Middle frontal gyrus (tissue), 1 donor: ENCODE results near the gene ZNF26.

Experiments
- DNase-seq: peaks from one replicate; pipeline ENCODE4 v3.0.0-alpha.2; 2015; ENCODE audit warnings: low spot score; ENCODE audit errors: extremely low spot score

The ZNF26 gene

GRCh38 chr12:133061954-133062353, 75.8 kb downstream of the ZNF26 start:
- DNase-seq, result no peak

DNA sequence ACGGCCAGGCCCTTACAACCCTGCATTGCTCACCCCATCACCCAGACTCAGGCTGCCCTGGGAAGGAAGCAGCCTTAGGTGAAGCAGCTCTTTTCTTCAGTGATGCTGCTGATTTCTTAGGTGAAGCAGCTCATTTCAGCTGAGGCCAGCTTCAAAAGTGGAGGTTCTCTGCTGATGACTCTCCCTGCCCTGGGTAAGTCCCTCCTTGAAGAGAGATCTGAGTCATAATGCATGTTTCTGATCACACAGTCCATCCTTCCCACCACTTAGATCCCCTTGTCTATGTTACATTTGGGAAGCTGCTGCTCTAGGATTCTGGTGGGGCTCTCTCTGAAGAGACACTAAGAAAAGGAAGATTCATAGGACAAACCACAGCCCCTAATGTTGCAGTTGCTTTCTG, 77.4 kb downstream of the ZNF26 start:
- DNase-seq, result no peak

DNA sequence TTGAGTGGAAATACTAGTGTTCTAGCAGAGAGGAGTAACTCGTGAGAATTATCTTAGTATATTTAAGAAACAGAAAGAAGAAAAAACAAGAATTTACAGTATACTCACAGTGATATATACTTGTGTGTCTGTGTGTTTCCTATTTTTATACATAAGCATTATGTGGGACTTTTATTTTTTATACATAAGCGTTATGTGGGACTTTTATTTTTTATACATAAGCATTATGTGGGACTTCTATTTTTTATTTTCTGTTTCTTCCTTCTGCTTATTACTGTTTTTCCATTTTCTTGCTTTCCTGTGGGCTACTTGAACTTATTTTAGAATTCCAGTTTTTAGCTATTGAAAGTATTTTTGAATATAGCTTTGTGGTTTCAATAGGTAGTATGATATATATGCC, 87.7 kb downstream of the ZNF26 start:
- no peak for DNase-seq
